ENCODE measurements around the gene TMEM131. TPM values are rescaled to one million over a fixed set of nuclear protein-coding genes. Genes with fewer than 3 reads are reported as not detected.

Gene TMEM131
- total and polyA plus RNA-seq, 2 experiments from 2014 or later: 9.2 to 22.7 TPM

- TF ChIP-seq CREB1 (CRISPR knock-in tag; IDR thresholded peaks at IDR 0.05; ENCODE audit: low read depth) (no peak), ZNF114 (CRISPR knock-in tag; IDR thresholded peaks at IDR 0.05) (no peak), EZH2 (IDR thresholded peaks at IDR 0.05; ENCODE audit: low read depth, unreplicated experiment) (no peak), JUNB (IDR thresholded peaks at IDR 0.05; ENCODE audit: unreplicated experiment) (no peak)
These were observed 25.4 kb upstream of the TMEM131 start (continued) for GRCh38 chr2:98020992-98021713.

DNA sequence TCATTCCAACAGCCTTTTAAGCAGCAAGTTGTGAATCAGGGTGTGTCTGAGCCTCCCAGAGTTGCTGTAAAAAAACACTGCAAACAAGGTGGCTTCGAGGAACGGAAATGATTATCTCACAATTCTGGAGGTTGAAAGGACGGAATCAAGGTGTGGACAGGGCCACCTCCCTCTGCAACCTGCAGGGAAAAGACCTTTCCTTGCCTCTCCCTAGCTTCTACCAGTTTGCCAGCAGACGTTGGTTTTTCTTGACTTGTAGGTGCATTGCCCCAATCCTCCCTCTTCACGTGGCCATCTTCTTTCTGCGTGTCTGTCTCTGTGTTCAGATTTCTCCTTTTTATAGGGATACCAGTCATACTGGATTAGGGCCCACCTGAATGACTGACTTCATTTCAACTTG lies 24.8 kb upstream of the TMEM131 start:
- no peaks in the 10 kb centered on the region for H3K27me3 Mint-ChIP-seq (ENCODE audit: insufficient read depth, low read depth, poor library complexity)

More for the DNA sequence above, 24.8 kb upstream of the TMEM131 start:
- Mint-ChIP-seq H3K36me3 (ENCODE audit: low read depth) (no peaks in the 10 kb centered on the region), H3K9me3 (peaks cover 16% of the 10 kb centered on the region), H3K27ac (no peak overlapping the region), H3K4me1 (no peaks in the 10 kb centered on the region), H3K4me3 (no peak overlapping the region)
- no peaks in the 10 kb centered on the region for H3K79me2 ChIP-seq (replicated peaks; ENCODE audit: insufficient read depth)
- TF ChIP-seq ETS1 (IDR thresholded peaks at IDR 0.05) (no peak), REST (IDR thresholded peaks at IDR 0.05; ENCODE audit: unreplicated experiment) (no peak), EZH2phosphoT487 (IDR thresholded peaks at IDR 0.05; ENCODE audit: unreplicated experiment) (no peak), EZH2 (IDR thresholded peaks at IDR 0.05; ENCODE audit: low read depth, unreplicated experiment) (no peak), NANOG (IDR thresholded peaks at IDR 0.05; ENCODE audit: borderline replicate concordance) (no peak)
- DNase-seq (ENCODE audit: low spot score) (no peak), ATAC-seq (no peak)
- H3F3A ChIP-seq (replicated peaks; ENCODE audit: low read depth): no peaks in the 10 kb centered on the region
- no peaks in the 10 kb centered on the region for H4K20me1 ChIP-seq (replicated peaks; ENCODE audit: insufficient read depth)
- no peak overlapping the region for H3K27ac ChIP-seq (ENCODE audit: low read depth)
- no peak overlapping the region for H3K4me2 ChIP-seq
- H2AFZ ChIP-seq: no peak overlapping the region
- no peaks in the 10 kb centered on the region for H3K27me3 ChIP-seq (ENCODE audit: insufficient read depth)
- no peaks in the 10 kb centered on the region for H3K36me3 ChIP-seq (ENCODE audit: insufficient read depth)
- peaks cover 3% of the 10 kb centered on the region; the same call in 1 of the 2 replicates for H3K9me2 ChIP-seq (ENCODE audit: insufficient read depth)
- no peak overlapping the region for H3K4me3 ChIP-seq
- no peaks in the 10 kb centered on the region for H3K4me1 ChIP-seq (ENCODE audit: insufficient read depth)
